Inflammatory macrophage treated with lipopolysaccharide for 1 hour (primary cell): ENCODE results near the gene SLC25A24.
A peak's percentile ranks its signal among the peaks of the same experiment; 100 is the strongest.
"Not testable (repeated sequence)": the region's sequence is repeated elsewhere in the genome, so short reads cannot be mapped to it uniquely, and the experiment has no call there.

Source experiments
- DNase-seq, 2 donors: peaks; one replicate each; pipeline ENCODE4 v3.0.0-alpha.2; 2020 to 2022

The SLC25A24 gene

GRCh38 chr1:108133148-108133547 lies 67.0 kb downstream of the SLC25A24 start:
- DNase-seq: not testable (repeated sequence)

GRCh38 chr1:108132367-108132766 lies 67.8 kb downstream of the SLC25A24 start:
- DNase-seq: not testable (repeated sequence)

- peak; percentile 42 to 62 for DNase-seq
Measured at GRCh38 chr1:108131281-108131680, 68.9 kb downstream of the SLC25A24 start.

- DNase-seq: peak; percentile 35 to 64
Measured at GRCh38 chr1:108130794-108131193, 69.3 kb downstream of the SLC25A24 start.

- no peak for DNase-seq
Measured at GRCh38 chr1:108129999-108130398, 70.1 kb downstream of the SLC25A24 start.

GRCh38 chr1:108125312-108126138 lies 74.6 kb downstream of the SLC25A24 start:
- peak; percentile 60 to 86 for DNase-seq

- DNase-seq: no peak
Measured at GRCh38 chr1:108124622-108125311, 75.4 kb downstream of the SLC25A24 start.

- no peak for DNase-seq
Measured at GRCh38 chr1:108124023-108124422, 76.1 kb downstream of the SLC25A24 start.

GRCh38 chr1:108121358-108122143 lies 78.6 kb downstream of the SLC25A24 start:
- DNase-seq: no peak

GRCh38 chr1:108120163-108120562 lies 80.0 kb downstream of the SLC25A24 start:
- DNase-seq: no peak

- DNase-seq: no peak
Measured at GRCh38 chr1:108119500-108119899, 80.6 kb downstream of the SLC25A24 start.

- peak; percentile 77 to 79 for DNase-seq
Measured at GRCh38 chr1:108117945-108118902, 81.9 kb downstream of the SLC25A24 start.

- no peak for DNase-seq
Measured at GRCh38 chr1:108117237-108117636, 82.9 kb downstream of the SLC25A24 start.

- DNase-seq: no peak
Measured at GRCh38 chr1:108114033-108114599, 86.0 kb downstream of the SLC25A24 start.

- DNase-seq: no peak
Measured at GRCh38 chr1:108113496-108113895, 86.6 kb downstream of the SLC25A24 start.

GRCh38 chr1:108109295-108109973 lies 90.7 kb downstream of the SLC25A24 start:
- no peak for DNase-seq

- DNase-seq: no peak
Measured at GRCh38 chr1:108108119-108108518, 92.0 kb downstream of the SLC25A24 start.

- peak; percentile 81 to 88 for DNase-seq
Measured at GRCh38 chr1:108107658-108108057, 92.5 kb downstream of the SLC25A24 start.

GRCh38 chr1:108106775-108107174 lies 93.4 kb downstream of the SLC25A24 start:
- DNase-seq: peak; percentile 33 to 37

- DNase-seq: no peak
Measured at GRCh38 chr1:108100148-108100547, 100.0 kb downstream of the SLC25A24 start.

- no peak for DNase-seq
Measured at GRCh38 chr1:108097018-108097417, 103.1 kb downstream of the SLC25A24 start.
